Measurements from ENCODE around the gene BAIAP2. TPM values are rescaled to one million over a fixed set of nuclear protein-coding genes. Genes with fewer than 3 reads are reported as not detected.
A peak's percentile ranks its signal among the peaks of the same experiment; 100 is the strongest.

BAIAP2 gene
- total RNA-seq, 6 donors from 2014 or later: 90.7 to 231 (median 123) TPM

GRCh38 chr17:81131486-81132196, 96.7 kb downstream of the BAIAP2 start:
- H3K36me3 ChIP-seq: peaks cover 0 to 13% (median 2%) of the 10 kb centered on the region in 4 donors
- H3K4me3 ChIP-seq: peak overlapping the region in 3 of 4 donors; percentile 45 to 56 (median 49)
- peak; percentile 54 to 89 for ATAC-seq (ENCODE audit: low FRiP score in 2 of 2)
- DNase-seq: peak; percentile 68 to 91
- H3K9me3 ChIP-seq: no peaks in the 10 kb centered on the region
- no peaks in the 10 kb centered on the region for H3K27me3 ChIP-seq
- peak in 2 of 6 experiments; percentile 5 to 7 for TF ChIP-seq CTCF (IDR thresholded peaks at IDR 0.05)
- peak in 1 of 2 donors; percentile 44 for TF ChIP-seq POLR2AphosphoS5 (IDR thresholded peaks at IDR 0.05)
- TF ChIP-seq POLR2A (IDR thresholded peaks at IDR 0.05): peak in 2 of 4 donors; percentile 47 to 70
- TF ChIP-seq EP300 (IDR thresholded peaks at IDR 0.05): no peak
- peak overlapping the region; percentile 70 to 89 (median 83) for H3K27ac ChIP-seq
- peaks cover 0 to 26% (median 12%) of the 10 kb centered on the region in 4 donors for H3K4me1 ChIP-seq
- WGBS, 2 donors: 82 to 86% methylated on average over 1 to 14 of the region's 14 CpGs

GRCh38 chr17:81132197-81132540, 97.2 kb downstream of the BAIAP2 start:
- no peak for TF ChIP-seq EP300 (IDR thresholded peaks at IDR 0.05)
- TF ChIP-seq POLR2AphosphoS5 (IDR thresholded peaks at IDR 0.05): peak in 1 of 2 donors; percentile 5
- Histone ChIP-seq H3K4me3 (peak overlapping the region in 3 of 4 donors; percentile 45 to 56 (median 49)), H3K4me1 (peaks cover 0 to 26% (median 12%) of the 10 kb centered on the region in 4 donors), H3K27me3 (no peaks in the 10 kb centered on the region), H3K9me3 (no peaks in the 10 kb centered on the region), H3K36me3 (peaks cover 0 to 8% (median 2%) of the 10 kb centered on the region in 4 donors), H3K27ac (peak overlapping the region; percentile 73 to 89 (median 83))
- WGBS, 2 donors: 57% methylated on average over 10 of the region's 11 CpGs; no CpG with 5 or more reads in 1 of the 2 donors
- ATAC-seq (ENCODE audit: low FRiP score in 2 of 2): peak in 1 of 2 donors; percentile 42
- peak in 1 of 2 donors; percentile 67 for DNase-seq

- H3K4me3 ChIP-seq: peak overlapping the region in 3 of 4 donors; percentile 45 to 56 (median 49)
- H3K27me3 ChIP-seq: no peaks in the 10 kb centered on the region
- ATAC-seq (ENCODE audit: low FRiP score in 2 of 2) (peak; percentile 2 to 39), DNase-seq (peak; percentile 79 to 82)
- WGBS, 2 donors: 70 to 79% methylated on average over 9 to 17 of the region's 22 CpGs
- no peaks in the 10 kb centered on the region for H3K9me3 ChIP-seq
- H3K27ac ChIP-seq: peak overlapping the region; percentile 73 to 89 (median 83)
- H3K36me3 ChIP-seq: peaks cover 0 to 4% (median 0%) of the 10 kb centered on the region in 4 donors
- TF ChIP-seq POLR2A (IDR thresholded peaks at IDR 0.05): peak in 1 of 4 donors; percentile 53
- no peak for TF ChIP-seq CTCF (IDR thresholded peaks at IDR 0.05)
- no peak for TF ChIP-seq EP300 (IDR thresholded peaks at IDR 0.05)
- peaks cover 0 to 26% (median 12%) of the 10 kb centered on the region in 4 donors for H3K4me1 ChIP-seq
Measured at GRCh38 chr17:81132770-81133723, 98.1 kb downstream of the BAIAP2 start.

- Histone ChIP-seq H3K9me3 (no peaks in the 10 kb centered on the region), H3K36me3 (no peaks in the 10 kb centered on the region), H3K27ac (peak overlapping the region in 1 of 4 donors; percentile 82), H3K4me3 (no peak overlapping the region), H3K27me3 (no peaks in the 10 kb centered on the region), H3K4me1 (peaks cover 0 to 26% (median 12%) of the 10 kb centered on the region in 4 donors)
- WGBS, 2 donors: 86 to 100% methylated on average over 1 to 27 of the region's 28 CpGs
- DNase-seq (peak in 1 of 2 donors; percentile 76), ATAC-seq (ENCODE audit: low FRiP score in 2 of 2) (no peak)
- TF ChIP-seq POLR2AphosphoS5 (IDR thresholded peaks at IDR 0.05) (no peak), EP300 (IDR thresholded peaks at IDR 0.05) (no peak), POLR2A (IDR thresholded peaks at IDR 0.05) (no peak), CTCF (IDR thresholded peaks at IDR 0.05) (no peak)
Measured at GRCh38 chr17:81134064-81134781, 99.3 kb downstream of the BAIAP2 start.
